ENCODE data around the gene EEF2.

DNA sequence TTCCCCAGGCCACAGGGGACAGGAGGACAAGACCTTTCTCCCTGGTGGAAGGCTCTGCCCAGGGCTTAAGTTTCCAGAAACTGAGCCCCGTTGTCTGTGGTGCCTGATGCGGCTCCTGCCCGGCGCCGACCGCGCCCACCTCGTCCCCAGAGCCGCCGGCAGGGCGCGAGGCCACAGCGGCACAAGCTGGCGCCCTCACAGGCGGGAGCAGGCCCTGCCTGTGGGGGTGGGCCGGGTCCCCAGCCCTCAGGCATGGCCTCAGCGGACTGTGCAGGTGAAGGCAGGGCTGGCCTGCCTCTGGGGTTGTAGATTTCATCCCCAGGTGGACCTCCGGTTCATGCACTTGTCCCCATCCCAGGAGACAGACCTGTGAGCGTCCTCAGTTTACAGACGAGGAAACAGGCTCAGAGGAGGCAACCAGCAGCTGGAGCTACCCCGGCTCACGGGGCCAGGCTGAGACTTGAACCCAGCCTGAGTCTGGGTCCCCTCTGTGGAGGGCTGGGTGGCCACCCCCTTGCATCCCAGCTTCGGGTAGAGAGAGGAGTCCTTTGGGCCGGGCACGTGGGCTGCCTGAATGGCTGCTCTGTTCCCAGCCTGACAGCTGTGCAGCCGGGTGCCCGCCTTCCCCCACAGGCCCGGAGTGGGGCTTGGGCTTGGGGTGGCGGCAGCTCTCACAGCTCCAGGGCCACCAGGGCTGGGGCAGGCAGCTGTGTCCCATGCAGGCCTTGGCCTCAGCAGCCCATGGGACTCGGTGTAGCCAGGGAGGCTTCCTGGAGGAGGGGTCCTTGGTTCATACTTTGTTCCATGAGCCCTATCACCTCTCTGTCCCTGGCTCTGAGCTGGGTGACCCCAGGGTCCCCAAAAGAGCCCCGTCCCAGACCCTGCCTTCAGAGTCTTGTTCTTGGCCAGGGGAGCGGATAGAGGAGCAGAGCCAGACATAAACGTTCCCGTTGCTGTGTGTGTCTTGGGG, 49.1 kb upstream of the EEF2 start:
- TF ChIP-seq EP300 (conservative IDR thresholded peaks at IDR 0.05; ENCODE audit: poor library complexity, severe bottlenecking) (no peak), CTCF (IDR thresholded peaks at IDR 0.05; ENCODE audit: poor library complexity, severe bottlenecking) (no peak), TAF1 (IDR thresholded peaks at IDR 0.05; ENCODE audit: low read depth) (no peak), RAD21 (conservative IDR thresholded peaks at IDR 0.05) (no peak), EZH2 (IDR thresholded peaks at IDR 0.05; ENCODE audit: borderline replicate concordance, insufficient read depth, low read length, poor library complexity, severe bottlenecking) (no peak), POLR2AphosphoS5 (IDR thresholded peaks at IDR 0.05) (no peak), SMC3 (conservative IDR thresholded peaks at IDR 0.05; ENCODE audit: poor library complexity) (no peak), REST (IDR thresholded peaks at IDR 0.05; ENCODE audit: borderline replicate concordance) (no peak)

Data from neural cell (in vitro differentiated cells).